ENCODE data around the gene ADGRG1.

The ADGRG1 gene

GRCh38 chr16:57606847-57607501 is 21.5 kb upstream of the ADGRG1 start:
- no peak for DNase-seq

GRCh38 chr16:57607676-57608461 is 20.6 kb upstream of the ADGRG1 start:
- DNase-seq = no peak

- DNase-seq = no peak
These were observed 19.8 kb upstream of the ADGRG1 start for GRCh38 chr16:57608462-57609113.

GRCh38 chr16:57609541-57610401 is 18.7 kb upstream of the ADGRG1 start:
- DNase-seq = no peak

- DNase-seq = no peak
These were observed 17.8 kb upstream of the ADGRG1 start for GRCh38 chr16:57610611-57611010.

- no peak for DNase-seq
These were observed 17.2 kb upstream of the ADGRG1 start for GRCh38 chr16:57611181-57611580.

GRCh38 chr16:57611706-57612105 is 16.7 kb upstream of the ADGRG1 start:
- DNase-seq = no peak

GRCh38 chr16:57612494-57612893 is 15.9 kb upstream of the ADGRG1 start:
- DNase-seq = no peak

- DNase-seq = no peak
These were observed 14.9 kb upstream of the ADGRG1 start for GRCh38 chr16:57613514-57613913.

- DNase-seq = no peak
These were observed 13.9 kb upstream of the ADGRG1 start for GRCh38 chr16:57614536-57614935.

- DNase-seq = no peak
These were observed 13.5 kb upstream of the ADGRG1 start for GRCh38 chr16:57614944-57615343.

- no peak for DNase-seq
These were observed 12.6 kb upstream of the ADGRG1 start for GRCh38 chr16:57615813-57616212.

- DNase-seq = no peak
These were observed 12.2 kb upstream of the ADGRG1 start for GRCh38 chr16:57616241-57616640.

GRCh38 chr16:57616876-57617275 is 11.6 kb upstream of the ADGRG1 start:
- DNase-seq = no peak

GRCh38 chr16:57617604-57618111 is 10.8 kb upstream of the ADGRG1 start:
- DNase-seq = no peak

GRCh38 chr16:57618296-57619132 is 9.9 kb upstream of the ADGRG1 start:
- DNase-seq = no peak

GRCh38 chr16:57619133-57619605 is 9.3 kb upstream of the ADGRG1 start:
- DNase-seq = no peak

GRCh38 chr16:57619606-57620334 is 8.7 kb upstream of the ADGRG1 start:
- DNase-seq = no peak

GRCh38 chr16:57620335-57621231 is 7.8 kb upstream of the ADGRG1 start:
- DNase-seq = no peak

Measured in SW 1271 (cell line).